Bronchial epithelial cell (primary cell): ENCODE measurements around the gene MKRN2. TPM values are rescaled to one million over a fixed set of nuclear protein-coding genes. Genes with fewer than 3 reads are reported as not detected.

Experiments
- DNase-seq: peaks from one replicate; pipeline ENCODE4 v3.0.0-alpha.2; 2010; ENCODE audit warnings: low read depth
- FAIRE-seq: peaks from 2 replicates; lab custom pipeline; 2011; peaks lifted over from hg19 to GRCh38; lab: Jason Lieb, UNC
- H3K27me3 ChIP-seq: 2 replicates; pipeline ENCODE4 v1.5.1; 2011; ENCODE audit warnings: low read length; ENCODE audit not compliant: control insufficient read depth, insufficient read depth
- H3K36me3 ChIP-seq: 2 replicates; pipeline ENCODE4 v1.5.1; 2011; ENCODE audit warnings: low read length; ENCODE audit not compliant: control insufficient read depth, insufficient read depth
- H3K4me3 ChIP-seq: 2 replicates; pipeline ENCODE4 v1.5.1; 2011; ENCODE audit warnings: mild to moderate bottlenecking, low read depth, low read length, control low read depth
- CTCF ChIP-seq: IDR thresholded peaks from 2 replicates; pipeline ENCODE4 v1.5.1; 2011; ENCODE audit warnings: mild to moderate bottlenecking, moderate library complexity, low read length, control low read depth, inconsistent platforms; ENCODE audit not compliant: insufficient read depth, severe bottlenecking
- total RNA-seq: library from RNA; depleted of rRNA; stranded (reverse); fragments of >200 nt; gene quantifications from 2 replicates; pipeline ENCODE4 v1.2.1, GENCODE V29; 2014

MKRN2 gene
- total RNA-seq, 1 donor from 2014 or later: 22.9 TPM

DNA sequence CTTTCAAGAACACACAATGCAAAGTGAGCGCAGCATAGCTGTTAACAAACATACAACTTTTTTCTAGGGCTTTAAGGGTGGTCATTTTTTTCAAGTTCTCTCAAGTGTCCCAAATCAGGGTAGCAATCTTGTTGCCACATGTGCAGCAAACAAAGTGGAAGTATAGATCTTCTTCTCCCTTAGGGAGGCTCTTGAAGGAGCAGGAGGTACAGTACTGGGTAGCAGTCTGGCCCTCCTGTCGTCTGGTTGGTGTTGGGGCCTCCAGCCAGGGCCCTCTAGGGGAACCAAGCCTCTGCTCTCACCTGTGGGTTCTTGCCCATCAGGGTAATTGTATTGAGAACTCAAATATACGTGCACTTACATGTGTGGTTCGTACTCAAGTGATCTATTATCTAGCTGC is 25.8 kb downstream of the MKRN2 start:
- FAIRE-seq: no peak

GRCh38 chr3:12583280-12583679 is 26.4 kb downstream of the MKRN2 start:
- Histone ChIP-seq H3K36me3 (peaks cover 26% of the 10 kb centered on the region), H3K4me3 (no peak overlapping the region), H3K27me3 (no peaks in the 10 kb centered on the region)
- TF ChIP-seq CTCF: no peak
- DNase-seq (no peak), FAIRE-seq (no peak)

More for the DNA sequence above, 25.8 kb downstream of the MKRN2 start:
- no peak for TF ChIP-seq CTCF
- Histone ChIP-seq H3K27me3 (no peaks in the 10 kb centered on the region), H3K36me3 (peaks cover 26% of the 10 kb centered on the region), H3K4me3 (no peak overlapping the region)
- no peak for DNase-seq

DNA sequence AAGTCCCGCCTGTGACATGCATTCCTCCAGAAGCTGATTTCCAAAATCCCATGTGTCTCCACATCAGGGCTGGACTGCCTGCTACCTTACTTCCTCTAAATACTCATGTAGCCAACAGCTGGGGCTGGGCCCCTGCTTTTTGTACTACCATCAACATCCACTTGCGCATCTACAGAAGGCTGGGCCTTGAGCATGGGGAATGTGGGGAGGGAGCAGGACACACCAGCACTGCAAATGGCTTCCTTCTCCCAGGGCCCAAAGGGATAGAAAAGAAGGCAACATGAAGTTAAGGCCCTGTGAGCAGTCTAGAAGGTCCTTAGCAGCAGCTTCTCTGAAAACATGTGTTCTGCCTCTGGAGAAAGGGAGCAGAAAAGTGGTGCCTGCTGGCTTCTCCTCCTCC is 27.2 kb downstream of the MKRN2 start:
- peaks cover 29% of the 10 kb centered on the region for H3K36me3 ChIP-seq
- FAIRE-seq: no peak
- no peaks in the 10 kb centered on the region for H3K27me3 ChIP-seq
- no peak overlapping the region for H3K4me3 ChIP-seq
- DNase-seq: no peak
- TF ChIP-seq CTCF: no peak

DNA sequence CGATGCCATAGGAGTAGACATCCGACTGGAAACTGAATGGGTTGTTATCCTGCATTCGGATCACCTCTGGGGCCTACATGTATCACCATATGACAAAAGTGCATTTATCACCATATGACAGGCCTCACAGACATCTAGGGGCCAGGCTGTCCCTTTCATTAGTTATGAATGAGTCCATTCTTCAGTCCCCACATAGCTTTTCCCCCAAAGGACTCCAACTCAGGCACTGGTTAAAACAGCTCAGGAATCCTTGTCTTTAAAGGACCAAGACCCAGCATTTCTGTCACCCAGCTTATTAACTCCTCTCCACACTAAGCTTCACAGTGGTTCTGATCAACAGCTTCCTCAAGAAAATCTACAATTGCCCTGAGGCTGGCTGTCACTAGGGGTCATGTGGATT is 28.3 kb downstream of the MKRN2 start:
- no peak overlapping the region for H3K4me3 ChIP-seq
- no peak for FAIRE-seq
- no peak for TF ChIP-seq CTCF

GRCh38 chr3:12585970-12586369 is 29.1 kb downstream of the MKRN2 start:
- Histone ChIP-seq H3K27me3 (no peaks in the 10 kb centered on the region), H3K36me3 (peaks cover 29% of the 10 kb centered on the region), H3K4me3 (no peak overlapping the region)
- DNase-seq (no peak), FAIRE-seq (no peak)
- TF ChIP-seq CTCF: no peak

More for the DNA sequence above, 28.3 kb downstream of the MKRN2 start:
- H3K27me3 ChIP-seq: no peaks in the 10 kb centered on the region
- peaks cover 27% of the 10 kb centered on the region for H3K36me3 ChIP-seq
- DNase-seq: no peak

GRCh38 chr3:12586403-12586802 is 29.5 kb downstream of the MKRN2 start:
- no peaks in the 10 kb centered on the region for H3K27me3 ChIP-seq

More at GRCh38 chr3:12586403-12586802, 29.5 kb downstream of the MKRN2 start:
- H3K4me3 ChIP-seq: no peak overlapping the region
- no peak for DNase-seq
- no peak for TF ChIP-seq CTCF
- FAIRE-seq: no peak
- H3K36me3 ChIP-seq: peaks cover 27% of the 10 kb centered on the region
